Adipose tissue (tissue), 3 donors: Measurements from ENCODE around the gene KIF21B. TPM values are rescaled to one million over a fixed set of nuclear protein-coding genes. Genes with fewer than 3 reads are reported as not detected.
A peak's percentile ranks its signal among the peaks of the same experiment; 100 is the strongest.

Experiments
- H3K27ac ChIP-seq: one replicate; pipeline ENCODE4 v1.5.1; 2013; ENCODE audit warnings: low read depth, low read length
- WGBS, 3 donors: extraction: QIAGEN DNeasy Blood & Tissue Kit; methylation state at CpG; one replicate each; pipeline ENCODE4 v1.1.7; 2013; 5-methylcytosine and 5-hydroxymethylcytosine counted together
- polyA plus RNA-seq, 3 donors: library from polyadenylated mRNA; stranded (reverse); fragments of 200-250 nt; gene quantifications; one replicate each; pipeline ENCODE4 v1.2.3, GENCODE V29; 2013
- donor health status: healthy with polysubstance abuse.
- donor health status: Bipolar disorder and iron deficiency.
- donor health status: healthy.

KIF21B gene
- polyA plus RNA-seq, 3 donors = 0.46 to 1.2 (median 1.1) TPM

- WGBS, 3 donors = 81 to 84% (median 83%) methylated on average over 5 of the region's 5 CpGs
Measured at GRCh38 chr1:201049248-201049831, 25.8 kb upstream of the KIF21B start.

GRCh38 chr1:201048521-201048920 lies 25.0 kb upstream of the KIF21B start:
- H3K27ac ChIP-seq = no peak overlapping the region
- 80 to 85% (median 80%) methylated on average over 13 of the region's 13 CpGs for WGBS, 3 donors

More at GRCh38 chr1:201049248-201049831, 25.8 kb upstream of the KIF21B start:
- H3K27ac ChIP-seq = no peak overlapping the region

GRCh38 chr1:201044119-201044518 lies 20.6 kb upstream of the KIF21B start:
- WGBS, 3 donors = 80 to 86% (median 83%) methylated on average over 9 of the region's 9 CpGs
- no peak overlapping the region for H3K27ac ChIP-seq

DNA sequence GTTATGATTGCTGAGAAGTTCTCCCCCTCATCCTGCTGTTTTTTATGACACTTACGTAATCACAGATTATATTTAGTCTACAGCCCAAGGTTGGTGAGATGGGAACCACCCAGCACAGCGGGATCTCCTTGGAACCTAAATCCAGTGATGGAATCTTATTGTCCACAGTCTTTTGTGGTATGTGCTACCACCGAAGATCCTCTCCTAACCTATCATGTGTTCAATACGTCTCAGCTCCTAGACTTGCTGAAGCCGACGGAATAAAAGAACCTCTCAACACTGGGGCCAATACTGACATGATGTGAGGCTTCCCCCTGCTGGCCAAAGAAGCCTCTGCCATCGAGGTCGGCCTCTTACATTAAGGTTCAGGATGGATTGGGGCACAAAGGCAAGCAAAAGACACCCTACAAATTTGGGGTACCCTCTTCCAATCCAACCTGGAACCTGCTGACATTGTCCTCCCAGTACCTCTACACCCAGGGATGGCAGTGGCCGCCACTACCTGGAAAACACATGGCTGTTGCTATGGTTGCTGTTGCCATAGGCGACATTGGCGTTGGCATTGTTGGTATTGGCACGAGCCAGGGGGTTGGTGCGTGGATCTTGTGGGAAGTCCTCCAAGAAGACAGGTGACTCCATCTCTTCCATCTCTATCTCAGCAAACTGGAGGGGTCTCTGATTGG lies 19.4 kb upstream of the KIF21B start:
- no peak overlapping the region for H3K27ac ChIP-seq
- WGBS, 3 donors = 22 to 35% (median 30%) methylated on average over 13 of the region's 13 CpGs

DNA sequence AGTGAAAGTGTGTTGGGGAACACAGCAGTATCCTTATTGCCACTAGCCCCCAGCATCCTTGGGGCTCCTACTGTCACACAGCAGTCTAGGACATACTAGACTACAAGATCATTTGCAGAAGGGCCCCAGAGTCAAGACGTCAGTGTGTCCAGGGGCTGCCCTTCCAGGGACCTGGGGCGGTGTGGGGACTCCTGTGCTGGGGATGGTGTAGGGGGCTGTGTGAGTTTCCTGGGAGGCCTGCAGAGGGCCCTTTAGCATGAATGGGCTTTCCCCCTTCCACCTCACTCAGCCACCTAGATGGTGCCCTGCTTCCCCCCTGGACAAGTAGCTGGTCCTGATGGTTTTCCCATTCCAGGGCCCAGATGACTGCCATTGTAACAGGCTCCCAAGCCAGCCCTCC lies 17.5 kb upstream of the KIF21B start:
- 86 to 95% (median 92%) methylated on average over 2 of the region's 2 CpGs for WGBS, 3 donors
- no peak overlapping the region for H3K27ac ChIP-seq

GRCh38 chr1:201039876-201040275 lies 16.4 kb upstream of the KIF21B start:
- 76 to 89% (median 80%) methylated on average over 5 of the region's 5 CpGs for WGBS, 3 donors
- no peak overlapping the region for H3K27ac ChIP-seq

DNA sequence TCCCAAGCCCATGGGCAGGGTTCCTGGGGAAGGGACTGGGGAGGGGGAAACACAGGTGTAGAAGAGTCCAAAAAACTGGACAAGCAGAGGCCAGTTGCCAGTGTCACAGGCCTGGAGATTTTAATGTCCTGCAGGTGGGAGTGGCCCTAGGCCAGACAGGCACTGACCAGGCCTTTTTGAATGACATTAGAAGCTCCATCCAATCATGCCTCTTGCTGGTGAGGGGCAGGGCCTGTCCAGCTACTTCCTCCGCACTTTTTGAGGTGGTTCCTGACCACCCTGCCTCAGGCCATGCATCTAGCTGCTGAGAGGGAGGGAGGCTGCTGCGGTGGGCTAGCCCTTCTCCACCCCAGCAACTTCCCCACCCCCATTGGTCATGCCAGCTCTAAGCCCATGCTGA lies 15.9 kb upstream of the KIF21B start:
- WGBS, 3 donors = 94 to 100% (median 95%) methylated on average over 2 of the region's 2 CpGs
- no peak overlapping the region for H3K27ac ChIP-seq

GRCh38 chr1:201038186-201038876 lies 14.8 kb upstream of the KIF21B start:
- no peak overlapping the region for H3K27ac ChIP-seq
- WGBS, 3 donors = 88 to 91% (median 91%) methylated on average over 10 of the region's 10 CpGs

DNA sequence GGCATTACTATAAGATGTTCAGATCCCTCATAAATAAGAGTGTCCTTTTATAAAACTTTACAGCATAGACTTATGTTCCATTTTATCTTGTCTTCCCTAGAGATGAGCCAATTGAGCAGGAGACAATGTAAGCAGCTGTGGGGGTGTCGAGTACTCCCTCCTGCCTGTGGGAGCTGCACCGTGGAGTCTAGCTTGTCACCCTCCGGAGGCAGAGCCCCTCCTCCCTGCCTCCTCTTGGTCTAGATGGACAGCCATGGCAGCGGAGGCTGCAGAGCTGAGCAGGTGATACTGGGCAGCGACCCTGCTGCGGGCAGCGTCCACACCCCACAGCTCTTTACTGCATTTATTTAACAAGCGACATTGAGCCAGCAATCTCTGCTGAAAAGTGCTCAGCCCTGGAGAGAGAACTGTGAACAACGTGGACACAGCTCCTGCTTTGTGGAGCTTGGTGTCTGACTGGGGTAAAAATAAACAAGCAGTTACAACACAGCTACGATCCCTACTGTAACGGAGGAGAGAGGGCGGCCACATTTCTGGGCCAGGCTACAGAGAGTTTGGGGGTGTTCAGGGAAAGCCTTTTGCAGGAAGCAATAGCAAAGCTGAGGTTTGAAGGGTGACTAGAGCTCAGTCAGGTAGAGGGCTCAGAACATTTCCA lies 12.8 kb upstream of the KIF21B start:
- no peak overlapping the region for H3K27ac ChIP-seq
- WGBS, 3 donors = 56 to 74% (median 70%) methylated on average over 12 of the region's 12 CpGs

DNA sequence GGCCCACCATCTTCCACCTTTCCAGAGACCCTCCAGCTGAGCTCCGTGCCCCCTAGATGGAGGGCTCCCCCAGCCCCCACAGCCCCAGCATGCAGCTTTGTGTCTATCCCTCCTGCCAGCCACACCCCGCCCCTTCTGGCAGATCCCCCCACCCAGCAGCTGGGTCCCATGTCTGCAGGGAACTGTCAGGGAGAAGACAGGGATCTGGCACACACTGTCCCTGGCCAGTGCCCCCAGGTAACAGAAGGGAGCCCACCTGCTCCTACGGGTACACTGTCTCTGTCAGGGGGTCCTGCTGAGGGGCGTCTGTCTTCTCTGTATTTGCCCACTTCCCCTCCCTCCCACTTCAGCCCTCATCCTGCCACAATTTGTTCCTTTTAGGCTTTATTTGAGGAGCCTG lies 11.2 kb upstream of the KIF21B start:
- 67 to 73% (median 72%) methylated on average over 4 of the region's 4 CpGs for WGBS, 3 donors

DNA sequence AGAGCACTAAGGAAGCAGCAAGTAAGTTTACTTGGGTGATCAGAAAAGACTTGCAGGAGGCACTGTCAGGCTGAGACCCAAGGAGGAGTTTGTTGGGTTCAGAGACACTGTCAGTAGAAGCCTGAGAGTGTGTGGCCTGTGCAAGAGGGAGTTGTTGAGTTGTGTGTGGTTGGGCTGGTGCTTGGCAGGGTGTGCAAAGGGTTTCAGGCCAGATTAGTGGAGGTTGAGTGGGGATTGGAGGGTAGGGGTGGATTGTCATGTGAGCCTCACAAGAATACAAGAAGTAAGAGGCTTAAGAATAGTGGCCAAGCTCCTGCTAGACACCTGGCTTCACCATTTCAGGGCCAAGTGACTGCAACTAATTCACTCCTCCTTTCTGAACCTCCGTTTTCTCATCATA lies 8.9 kb upstream of the KIF21B start:
- no peak overlapping the region for H3K27ac ChIP-seq
- WGBS, 3 donors = 93 to 100% (median 100%) methylated on average over 1 of the region's 1 CpG

More for the DNA sequence above, 11.2 kb upstream of the KIF21B start:
- no peak overlapping the region for H3K27ac ChIP-seq

- WGBS, 3 donors = 59 to 61% (median 60%) methylated on average over 7 of the region's 7 CpGs
- H3K27ac ChIP-seq = no peak overlapping the region
Measured at GRCh38 chr1:201028461-201028889, 5.0 kb upstream of the KIF21B start.

DNA sequence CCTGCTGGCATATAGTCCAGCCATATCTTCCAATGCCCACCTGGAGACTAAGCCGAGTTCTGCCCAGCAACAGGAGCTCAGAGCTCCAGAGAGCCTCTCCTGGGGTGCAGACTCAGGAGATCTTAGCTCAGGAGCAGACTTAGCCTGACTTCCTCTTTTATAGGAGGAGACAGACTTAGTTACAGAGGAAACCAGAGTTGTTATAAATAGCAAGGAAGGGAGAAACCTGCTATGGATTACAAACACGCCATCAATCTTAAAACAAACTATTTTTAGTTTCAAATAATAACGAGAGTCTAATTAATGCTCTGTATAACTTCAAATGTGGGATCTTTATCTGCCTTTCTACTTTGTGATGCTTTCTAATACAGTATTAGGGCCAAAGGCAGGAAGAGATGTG lies 3.3 kb upstream of the KIF21B start:
- WGBS, 3 donors = 28 to 67% (median 30%) methylated on average over 3 of the region's 3 CpGs
- no peak overlapping the region for H3K27ac ChIP-seq

- peak overlapping the region; percentile 11 for H3K27ac ChIP-seq
Measured at GRCh38 chr1:201026234-201026633, 2.7 kb upstream of the KIF21B start.

DNA sequence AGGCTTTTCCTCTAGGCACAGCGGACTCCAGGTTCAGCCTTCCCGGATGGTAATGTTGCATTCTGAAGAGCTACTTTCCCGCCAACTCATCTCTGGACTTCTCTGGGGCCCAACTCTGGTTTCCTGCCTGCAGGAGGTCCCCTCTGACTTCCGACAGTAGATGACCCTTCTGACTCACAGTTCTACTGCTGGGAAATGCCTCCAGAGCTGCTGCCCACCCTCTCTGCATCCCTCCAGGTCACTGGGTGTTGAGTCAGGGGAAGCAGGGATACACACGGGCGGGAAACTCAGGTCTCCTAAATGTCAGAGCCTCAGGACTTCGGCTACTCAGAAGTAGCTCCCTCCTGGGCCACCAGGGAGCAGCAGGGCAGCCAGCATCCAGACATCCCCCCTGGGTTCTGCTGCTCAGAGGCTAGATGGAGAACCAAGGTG lies 2.1 kb upstream of the KIF21B start:
- H3K27ac ChIP-seq = no peak overlapping the region
- WGBS, 3 donors = 66 to 78% (median 73%) methylated on average over 7 of the region's 7 CpGs

More at GRCh38 chr1:201026234-201026633, 2.7 kb upstream of the KIF21B start:
- 50 to 87% (median 58%) methylated on average over 3 of the region's 3 CpGs for WGBS, 3 donors

- 46 to 100% (median 73%) methylated on average over 1 to 2 of the region's 2 CpGs for WGBS, 3 donors
- H3K27ac ChIP-seq = no peak overlapping the region
Measured at GRCh38 chr1:201024625-201024998, 1.1 kb upstream of the KIF21B start.

- WGBS, 3 donors = 39 to 42% (median 41%) methylated on average over 16 to 17 of the region's 17 CpGs
- H3K27ac ChIP-seq = no peak overlapping the region
Measured at GRCh38 chr1:201023920-201024624, 558 bp upstream of the KIF21B start.

DNA sequence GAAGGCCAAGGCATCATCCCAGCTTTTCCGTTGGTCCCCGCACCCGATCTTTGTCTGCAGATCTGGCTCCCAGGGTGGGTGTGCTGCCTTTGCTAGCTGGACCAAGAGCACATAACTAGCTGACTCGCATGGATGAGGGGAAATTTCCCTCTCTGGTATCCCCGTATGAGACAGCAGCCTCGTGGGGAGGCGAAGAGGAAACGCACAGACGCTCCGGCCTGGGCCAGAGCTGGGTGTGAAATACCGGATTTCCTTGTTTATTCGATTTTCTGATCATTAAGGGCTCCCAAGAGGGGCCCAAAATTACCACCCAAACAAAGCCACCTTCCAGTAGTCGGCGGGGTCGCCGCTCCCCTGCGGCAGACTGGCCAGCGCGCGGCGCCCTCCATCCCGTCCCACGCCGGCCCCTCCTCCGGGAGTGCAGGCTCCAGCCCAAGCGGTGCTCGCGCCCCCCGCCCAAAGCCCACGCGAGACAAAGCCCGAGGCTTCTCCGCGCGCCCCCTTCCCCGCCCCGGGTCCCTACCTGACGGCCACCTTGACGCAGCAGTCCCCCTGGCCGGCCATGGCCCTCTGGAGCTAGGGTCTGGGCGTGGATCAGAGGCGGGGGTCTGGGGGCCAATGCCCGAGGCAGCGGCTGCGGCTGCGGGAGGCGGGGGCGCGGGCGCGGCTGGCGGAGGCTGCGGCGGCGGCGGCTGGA lies 546 bp downstream of the KIF21B start:
- WGBS, 3 donors = 5 to 10% (median 5%) methylated on average over 53 to 56 of the region's 56 CpGs
- H3K27ac ChIP-seq = no peak overlapping the region
